HG02885 (cell line): ENCODE results near the gene ADAMTS3.

ENCODE experiments used
- ATAC-seq: cut with Tn5 transposase; IDR thresholded peaks from one replicate; pipeline ENCODE4 v1.9.1; 2021; ENCODE audit warnings: mild to moderate bottlenecking; ENCODE audit not compliant: unreplicated experiment, poor library complexity

Gene ADAMTS3

GRCh38 chr4:72424006-72424405 lies 145.0 kb downstream of the ADAMTS3 start:
- ATAC-seq = no peak

- no peak for ATAC-seq
Observed at GRCh38 chr4:72422416-72422815, 146.6 kb downstream of the ADAMTS3 start.

- ATAC-seq = no peak
Observed at GRCh38 chr4:72418458-72418857, 150.6 kb downstream of the ADAMTS3 start.

- no peak for ATAC-seq
Observed at GRCh38 chr4:72410158-72410557, 158.9 kb downstream of the ADAMTS3 start.

GRCh38 chr4:72408568-72408967 lies 160.5 kb downstream of the ADAMTS3 start:
- ATAC-seq = no peak

- no peak for ATAC-seq
Observed at GRCh38 chr4:72405417-72405816, 163.6 kb downstream of the ADAMTS3 start.

- no peak for ATAC-seq
Observed at GRCh38 chr4:72397314-72397713, 171.7 kb downstream of the ADAMTS3 start.

GRCh38 chr4:72394012-72394663 lies 174.9 kb downstream of the ADAMTS3 start:
- ATAC-seq = no peak

- no peak for ATAC-seq
Observed at GRCh38 chr4:72391281-72391680, 177.7 kb downstream of the ADAMTS3 start.

GRCh38 chr4:72390409-72390808 lies 178.6 kb downstream of the ADAMTS3 start:
- ATAC-seq = no peak

GRCh38 chr4:72388521-72388920 lies 180.5 kb downstream of the ADAMTS3 start:
- ATAC-seq = no peak

- ATAC-seq = no peak
Observed at GRCh38 chr4:72387959-72388358, 181.1 kb downstream of the ADAMTS3 start.

- ATAC-seq = no peak
Observed at GRCh38 chr4:72383439-72383838, 185.6 kb downstream of the ADAMTS3 start.

- ATAC-seq = no peak
Observed at GRCh38 chr4:72378901-72379300, 190.1 kb downstream of the ADAMTS3 start.

GRCh38 chr4:72377491-72378194 lies 191.4 kb downstream of the ADAMTS3 start:
- ATAC-seq = no peak

- ATAC-seq = no peak
Observed at GRCh38 chr4:72376901-72377300, 192.1 kb downstream of the ADAMTS3 start.

- no peak for ATAC-seq
Observed at GRCh38 chr4:72375073-72375736, 193.8 kb downstream of the ADAMTS3 start.

- no peak for ATAC-seq
Observed at GRCh38 chr4:72374159-72374558, 194.9 kb downstream of the ADAMTS3 start.

- no peak for ATAC-seq
Observed at GRCh38 chr4:72366601-72367000, 202.4 kb downstream of the ADAMTS3 start.

- ATAC-seq = no peak
Observed at GRCh38 chr4:72365981-72366380, 203.0 kb downstream of the ADAMTS3 start.

- no peak for ATAC-seq
Observed at GRCh38 chr4:72365016-72365415, 204.0 kb downstream of the ADAMTS3 start.
